SK-N-SH (cell line): Measurements from ENCODE around the gene ZNF746. TPM values are rescaled to one million over a fixed set of nuclear protein-coding genes. Genes with fewer than 3 reads are reported as not detected.

Source experiments
- CTCF ChIA-PET: fragments of 300-600, 350-600 bp; formaldehyde crosslinking; extraction: SDS; loops from one replicate; lab custom pipeline; 2021; lab: Yijun Ruan, JAX
- POLR2A ChIA-PET: fragments of 350-600 bp; sonication (Branson Sonifier 250); formaldehyde crosslinking; extraction: SDS; loops from one replicate; lab custom pipeline; 2020; ENCODE audit warnings: antibody characterized with exemption, inconsistent platforms; lab: Yijun Ruan, JAX
- DNase-seq: peaks from one replicate; pipeline ENCODE4 v3.0.0; 2012
- H2AFZ ChIP-seq: fragments of 200-600 bp; sonication (generic); 2 replicates; pipeline ENCODE4 v1.8.1; 2016; ENCODE audit warnings: antibody characterized with exemption, mild to moderate bottlenecking, low read depth
- H3F3A ChIP-seq: fragments of 200-600 bp; sonication (generic); replicated peaks from 2 replicates; pipeline ENCODE3; 2016; ENCODE audit warnings: antibody characterized with exemption, mild to moderate bottlenecking; ENCODE audit not compliant: insufficient read depth
- H3K27ac ChIP-seq, 2 experiments: fragments of 200-500 bp in 1 of 2; fragments of 200-600 bp in 1 of 2; sonication (Bioruptor generic) in 1 of 2; sonication (generic), shearing (Covaris generic) in 1 of 2; 2 replicates each; pipeline versions ENCODE4 v1.5.1 to v1.6.1; 2014 to 2016; ENCODE audit warnings: low read depth in 2 of 2, inconsistent platforms in 1 of 2, low read length in 1 of 2, mild to moderate bottlenecking in 1 of 2, mixed read lengths in 1 of 2
- H3K27me3 ChIP-seq: fragments of 200-600 bp; sonication (generic), shearing (Covaris generic); 2 replicates; pipeline ENCODE4 v1.6.1; 2016; ENCODE audit warnings: mixed run types; ENCODE audit not compliant: insufficient read depth
- H3K36me3 ChIP-seq, 2 experiments: fragments of 200-500 bp in 1 of 2; fragments of 200-600 bp in 1 of 2; sonication (Bioruptor generic) in 1 of 2; sonication (generic) in 1 of 2; replicated peaks in 1 of 2; 2 replicates each; pipeline versions ENCODE3 to v1.5.1; 2014 to 2016; ENCODE audit warnings: low read length in 1 of 2, mild to moderate bottlenecking in 1 of 2; ENCODE audit not compliant: insufficient read depth in 2 of 2, control insufficient read depth in 1 of 2
- H3K4me1 ChIP-seq, 2 experiments: fragments of 200-500 bp in 1 of 2; fragments of 200-600 bp in 1 of 2; sonication (Bioruptor generic) in 1 of 2; sonication (generic), shearing (Covaris generic) in 1 of 2; 2 replicates each; pipeline versions ENCODE4 v1.5.1 to v1.6.1; 2014 to 2016; ENCODE audit warnings: low read depth in 1 of 2, low read length in 1 of 2, mixed run types in 1 of 2; ENCODE audit not compliant: insufficient read depth in 2 of 2, control insufficient read depth in 1 of 2
- H3K4me2 ChIP-seq: fragments of 200-600 bp; sonication (generic), shearing (Covaris generic); 2 replicates; pipeline ENCODE4 v1.6.1; 2017; ENCODE audit warnings: mixed run types
- H3K4me3 ChIP-seq, 2 experiments: fragments of 200-500 bp in 1 of 2; fragments of 200-600 bp in 1 of 2; sonication (Bioruptor generic) in 1 of 2; sonication (generic), shearing (Covaris generic) in 1 of 2; 2 replicates each; pipeline versions ENCODE4 v1.5.1 to v1.8.1; 2014 to 2016; ENCODE audit warnings: low read depth in 2 of 2, inconsistent platforms in 1 of 2, low read length in 1 of 2, mild to moderate bottlenecking in 1 of 2, mixed read lengths in 1 of 2, moderate library complexity in 1 of 2
- H3K79me2 ChIP-seq: fragments of 200-600 bp; sonication (generic); 2 replicates; pipeline ENCODE4 v1.8.1; 2017; ENCODE audit warnings: mild to moderate bottlenecking; ENCODE audit not compliant: insufficient read depth
- H3K9ac ChIP-seq: fragments of 200-600 bp; sonication (generic); 2 replicates; pipeline ENCODE4 v1.6.1; 2017; ENCODE audit warnings: mixed run types
- H3K9me2 ChIP-seq: fragments of 200-600 bp; sonication (generic); 2 replicates; pipeline ENCODE4 v1.6.1; 2017; ENCODE audit warnings: mixed run types
- H3K9me3 ChIP-seq: fragments of 200-600 bp; sonication (generic); 2 replicates; pipeline ENCODE4 v1.6.1; 2017; ENCODE audit warnings: mixed run types, mild to moderate bottlenecking, moderate library complexity
- H4K20me1 ChIP-seq: fragments of 200-600 bp; sonication (generic); 2 replicates; pipeline ENCODE4 v1.6.1; 2017; ENCODE audit warnings: mild to moderate bottlenecking, mixed run types; ENCODE audit not compliant: insufficient read depth
- FOXM1 ChIP-seq: IDR thresholded peaks from 2 replicates; pipeline ENCODE4 v1.4.0; 2012; ENCODE audit warnings: low read depth, mild to moderate bottlenecking
- GABPA ChIP-seq: IDR thresholded peaks from 2 replicates; pipeline ENCODE4 v1.4.0; 2012; ENCODE audit warnings: low read depth, mild to moderate bottlenecking
- MEF2A ChIP-seq: IDR thresholded peaks from 2 replicates; pipeline ENCODE4 v1.4.0; 2012; ENCODE audit warnings: low read depth, borderline replicate concordance
- RFX5 ChIP-seq: IDR thresholded peaks from 2 replicates; pipeline ENCODE4 v1.6.1; 2012; ENCODE audit warnings: mild to moderate bottlenecking, improper control_type of control experiment, low read length
- SMC3 ChIP-seq: IDR thresholded peaks from 2 replicates; pipeline ENCODE4 v1.6.1; 2012; ENCODE audit warnings: low read depth, low read length, improper control_type of control experiment
- TAF1 ChIP-seq: IDR thresholded peaks from 2 replicates; pipeline ENCODE4 v1.6.1; 2012; ENCODE audit warnings: low read depth, mild to moderate bottlenecking, low read length, moderate library complexity, borderline replicate concordance
- WGBS: methylation state at CpG from one replicate; pipeline ENCODE4 v1.1.6; 2017; ENCODE audit warnings: low lambda C conversion rate; 5-methylcytosine and 5-hydroxymethylcytosine counted together
- polyA plus RNA-seq, 3 experiments: library from polyadenylated mRNA; depleted of rRNA; stranded (reverse); fragments of >200 nt; gene quantifications; 2 replicates each; pipeline ENCODE4 v1.2.3, GENCODE V29; 2012
- TF ChIP-seq, protein P1 (sequence below): fragments of 200-600 bp; sonication (generic); IDR thresholded peaks from 2 replicates; pipeline ENCODE4 v1.6.1; 2017; ENCODE audit warnings: antibody characterized with exemption, mild to moderate bottlenecking, moderate library complexity
- TF ChIP-seq, protein P2 (sequence below): fragments of 150-350 bp; IDR thresholded peaks from 2 replicates; pipeline ENCODE4 v1.6.1; 2017; ENCODE audit warnings: antibody characterized with exemption, low read length, low read depth, borderline replicate concordance

ZNF746 gene
- polyA plus RNA-seq, 1 of the 3 experiments (the other 2 are of a cell fraction), result 11.1 TPM

DNA sequence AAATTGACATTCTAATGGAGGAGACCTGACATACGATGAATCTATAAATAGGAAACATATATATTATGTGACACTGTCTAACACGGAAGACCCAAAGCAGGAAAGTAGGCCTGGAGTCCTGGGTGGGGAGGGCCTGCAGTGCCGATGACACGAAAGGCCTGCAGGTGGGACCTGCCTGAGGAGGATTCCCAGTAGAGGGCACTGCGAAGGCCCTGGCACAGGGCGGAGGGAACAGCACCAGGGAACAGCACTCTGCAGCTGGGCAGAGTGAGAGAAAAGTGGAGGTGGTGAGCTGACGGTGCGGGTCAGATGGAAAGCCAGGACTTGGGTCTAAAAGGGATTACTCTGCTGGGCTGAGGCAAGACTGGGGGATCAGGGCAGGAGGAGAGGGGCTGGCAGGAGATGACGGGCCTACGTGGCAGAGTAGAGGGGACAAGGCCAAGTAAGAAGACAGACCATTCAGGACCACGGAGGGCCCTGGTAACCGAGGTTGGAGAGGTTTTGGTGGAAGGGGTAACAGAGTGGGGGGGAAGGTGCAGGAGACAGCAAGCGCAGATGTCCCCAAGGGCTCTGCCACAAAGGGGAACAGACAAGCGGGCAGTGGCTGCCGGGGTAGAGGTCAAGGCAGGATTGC lies 8.1 kb downstream of the ZNF746 start:
- Histone ChIP-seq H3K36me3 (peaks cover 66 to 88% of the 10 kb centered on the region in 2 experiments), H3K4me3 (no peak overlapping the region), H2AFZ (no peak overlapping the region), H3K9ac (no peak overlapping the region), H3F3A (peaks cover 8% of the 10 kb centered on the region), H3K4me1 (no peaks in the 10 kb centered on the region), H3K4me2 (no peak overlapping the region), H3K79me2 (peaks cover 8% of the 10 kb centered on the region), H3K27me3 (no peaks in the 10 kb centered on the region), H3K9me2 (no peaks in the 10 kb centered on the region), H3K27ac (no peak overlapping the region), H3K9me3 (peaks cover under 1% of the 10 kb centered on the region; the same call in 1 of the 2 replicates), H4K20me1 (peaks cover 2% of the 10 kb centered on the region)
- ChIA-PET POLR2A (no interaction called here), CTCF (interaction anchor here (1.6 kb wide), 1 partner anchor 252 kb away, joined by 4 read pairs; no protein-coding TSS in a partner anchor)
- 94% methylated on average over 15 of the region's 15 CpGs for WGBS
- TF ChIP-seq GABPA (no peak), SMC3 (peak; percentile 33), MEF2A (no peak)
- TF ChIP-seq, protein P1, sequence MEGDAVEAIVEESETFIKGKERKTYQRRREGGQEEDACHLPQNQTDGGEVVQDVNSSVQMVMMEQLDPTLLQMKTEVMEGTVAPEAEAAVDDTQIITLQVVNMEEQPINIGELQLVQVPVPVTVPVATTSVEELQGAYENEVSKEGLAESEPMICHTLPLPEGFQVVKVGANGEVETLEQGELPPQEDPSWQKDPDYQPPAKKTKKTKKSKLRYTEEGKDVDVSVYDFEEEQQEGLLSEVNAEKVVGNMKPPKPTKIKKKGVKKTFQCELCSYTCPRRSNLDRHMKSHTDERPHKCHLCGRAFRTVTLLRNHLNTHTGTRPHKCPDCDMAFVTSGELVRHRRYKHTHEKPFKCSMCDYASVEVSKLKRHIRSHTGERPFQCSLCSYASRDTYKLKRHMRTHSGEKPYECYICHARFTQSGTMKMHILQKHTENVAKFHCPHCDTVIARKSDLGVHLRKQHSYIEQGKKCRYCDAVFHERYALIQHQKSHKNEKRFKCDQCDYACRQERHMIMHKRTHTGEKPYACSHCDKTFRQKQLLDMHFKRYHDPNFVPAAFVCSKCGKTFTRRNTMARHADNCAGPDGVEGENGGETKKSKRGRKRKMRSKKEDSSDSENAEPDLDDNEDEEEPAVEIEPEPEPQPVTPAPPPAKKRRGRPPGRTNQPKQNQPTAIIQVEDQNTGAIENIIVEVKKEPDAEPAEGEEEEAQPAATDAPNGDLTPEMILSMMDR, result peak; percentile 31
- DNase-seq, result peak; percentile 59

DNA sequence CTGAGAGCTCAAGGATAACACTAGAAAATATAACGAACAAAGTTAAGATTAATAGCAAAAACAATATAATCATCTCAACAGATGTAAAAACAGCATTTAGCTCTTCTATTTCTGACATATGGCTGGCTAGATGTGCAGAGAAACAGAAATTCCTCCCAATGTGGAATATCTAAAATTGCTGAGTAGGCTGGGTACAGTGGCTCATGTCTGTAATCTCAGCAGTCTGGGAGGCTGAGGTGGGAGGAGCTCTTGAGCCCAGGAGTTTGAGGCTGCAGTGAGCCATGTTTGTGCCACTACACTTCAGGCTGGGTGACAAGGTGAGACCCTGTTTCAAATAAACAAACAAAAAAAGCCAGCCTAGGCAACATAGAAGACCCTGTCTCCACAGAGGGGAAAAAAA lies 18.0 kb downstream of the ZNF746 start:
- H3K4me2 ChIP-seq, result no peak overlapping the region
- no peaks in the 10 kb centered on the region for H3K4me1 ChIP-seq
- H3K79me2 ChIP-seq, result peaks cover 23% of the 10 kb centered on the region
- ChIA-PET POLR2A (interaction anchor here (0.6 kb wide), 1 partner anchor 17 kb away, joined by 3 read pairs; no protein-coding TSS in a partner anchor), CTCF (interaction anchor here (0.6 to 1.6 kb wide), 3 partner anchors 16 to 19 kb away, joined by 4 to 10 read pairs (median 4); partner anchors contain the start of gene ZNF777)
- no peak overlapping the region for H2AFZ ChIP-seq
- H3K27me3 ChIP-seq, result no peaks in the 10 kb centered on the region
- WGBS, result 94% methylated on average over 1 of the region's 1 CpG
- no peaks in the 10 kb centered on the region for H3F3A ChIP-seq
- 0 out of 2 replicates have a peak, but pooled peaks cover 3% of the 10 kb centered on the region for H4K20me1 ChIP-seq
- peaks cover 8% of the 10 kb centered on the region; the same call in 1 of the 2 replicates for H3K9me3 ChIP-seq
- no peak overlapping the region for H3K27ac ChIP-seq
- peaks cover 74 to 79% of the 10 kb centered on the region in 2 experiments for H3K36me3 ChIP-seq
- H3K9me2 ChIP-seq, result no peaks in the 10 kb centered on the region
- no peak for TF ChIP-seq RFX5
- H3K9ac ChIP-seq, result no peak overlapping the region
- no peak overlapping the region for H3K4me3 ChIP-seq
- no peak for DNase-seq

DNA sequence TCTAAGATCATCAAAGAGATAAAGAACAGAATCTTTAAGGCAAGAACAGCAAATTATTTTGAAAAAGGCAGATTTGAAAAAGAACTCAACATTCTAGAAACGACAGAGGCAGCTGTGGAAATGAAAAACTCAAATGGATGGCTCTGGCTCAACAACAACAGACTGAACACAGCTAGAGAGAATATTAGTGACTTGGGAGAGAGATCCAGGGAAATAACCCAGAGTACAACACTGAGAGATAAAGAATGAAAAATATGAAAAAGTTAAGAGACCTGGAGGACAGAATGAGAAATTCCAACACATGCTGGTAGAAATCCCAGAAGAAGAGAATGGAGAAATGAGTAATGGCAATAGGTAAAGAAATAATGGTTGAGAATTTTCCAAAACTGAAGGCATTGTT lies 18.9 kb downstream of the ZNF746 start:
- Histone ChIP-seq H3K27me3 (no peaks in the 10 kb centered on the region), H3K9me2 (no peaks in the 10 kb centered on the region), H3K4me1 (no peaks in the 10 kb centered on the region), H2AFZ (no peak overlapping the region), H3K27ac (no peak overlapping the region), H3K9me3 (no peaks in the 10 kb centered on the region), H3F3A (no peaks in the 10 kb centered on the region), H3K36me3 (peaks cover 73 to 79% of the 10 kb centered on the region in 2 experiments), H3K4me3 (no peak overlapping the region), H3K79me2 (peaks cover 16% of the 10 kb centered on the region), H3K9ac (no peak overlapping the region), H4K20me1 (0 out of 2 replicates have a peak, but pooled peaks cover 3% of the 10 kb centered on the region), H3K4me2 (no peak overlapping the region)
- TF ChIP-seq, protein P2, sequence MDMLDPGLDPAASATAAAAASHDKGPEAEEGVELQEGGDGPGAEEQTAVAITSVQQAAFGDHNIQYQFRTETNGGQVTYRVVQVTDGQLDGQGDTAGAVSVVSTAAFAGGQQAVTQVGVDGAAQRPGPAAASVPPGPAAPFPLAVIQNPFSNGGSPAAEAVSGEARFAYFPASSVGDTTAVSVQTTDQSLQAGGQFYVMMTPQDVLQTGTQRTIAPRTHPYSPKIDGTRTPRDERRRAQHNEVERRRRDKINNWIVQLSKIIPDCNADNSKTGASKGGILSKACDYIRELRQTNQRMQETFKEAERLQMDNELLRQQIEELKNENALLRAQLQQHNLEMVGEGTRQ, result no peak
- TF ChIP-seq TAF1 (no peak), FOXM1 (no peak)
- ChIA-PET CTCF (no interaction called here), POLR2A (no interaction called here)
- 95% methylated on average over 1 of the region's 1 CpG for WGBS
- no peak for DNase-seq
